Activated T-cell treated with anti-CD3 and anti-CD28 coated beads for 48 hours (primary cell): ENCODE data around the gene ARNT2.

ENCODE experiments used
- DNase-seq: peaks from one replicate; pipeline ENCODE4 v3.0.0-alpha.2; 2020; ENCODE audit warnings: low read depth

The ARNT2 gene

DNA sequence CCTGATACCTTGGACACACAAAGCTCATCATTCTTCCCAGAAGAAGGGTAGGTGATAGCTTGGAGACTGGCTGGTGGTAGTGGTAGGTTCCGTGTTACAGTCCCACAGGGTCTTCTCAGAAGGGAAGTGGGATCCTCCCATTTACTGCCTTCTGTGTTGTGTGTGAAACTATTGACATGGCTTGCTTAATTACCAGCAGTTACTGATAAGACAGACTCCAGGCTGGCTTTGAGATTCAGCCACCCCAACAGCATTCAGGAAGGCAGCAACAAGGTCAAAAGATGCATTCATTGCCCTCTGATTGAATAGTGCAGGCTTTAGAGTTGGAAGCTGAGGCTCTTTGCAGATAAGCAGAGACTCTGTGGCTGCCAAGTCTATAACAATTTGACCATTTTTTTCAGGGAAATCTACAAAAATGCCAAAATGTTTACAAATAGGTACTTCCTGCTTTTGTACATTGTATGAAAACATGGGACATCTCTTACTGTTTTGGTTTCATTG lies 7.7 kb downstream of the ARNT2 start:
- DNase-seq: no peak

DNA sequence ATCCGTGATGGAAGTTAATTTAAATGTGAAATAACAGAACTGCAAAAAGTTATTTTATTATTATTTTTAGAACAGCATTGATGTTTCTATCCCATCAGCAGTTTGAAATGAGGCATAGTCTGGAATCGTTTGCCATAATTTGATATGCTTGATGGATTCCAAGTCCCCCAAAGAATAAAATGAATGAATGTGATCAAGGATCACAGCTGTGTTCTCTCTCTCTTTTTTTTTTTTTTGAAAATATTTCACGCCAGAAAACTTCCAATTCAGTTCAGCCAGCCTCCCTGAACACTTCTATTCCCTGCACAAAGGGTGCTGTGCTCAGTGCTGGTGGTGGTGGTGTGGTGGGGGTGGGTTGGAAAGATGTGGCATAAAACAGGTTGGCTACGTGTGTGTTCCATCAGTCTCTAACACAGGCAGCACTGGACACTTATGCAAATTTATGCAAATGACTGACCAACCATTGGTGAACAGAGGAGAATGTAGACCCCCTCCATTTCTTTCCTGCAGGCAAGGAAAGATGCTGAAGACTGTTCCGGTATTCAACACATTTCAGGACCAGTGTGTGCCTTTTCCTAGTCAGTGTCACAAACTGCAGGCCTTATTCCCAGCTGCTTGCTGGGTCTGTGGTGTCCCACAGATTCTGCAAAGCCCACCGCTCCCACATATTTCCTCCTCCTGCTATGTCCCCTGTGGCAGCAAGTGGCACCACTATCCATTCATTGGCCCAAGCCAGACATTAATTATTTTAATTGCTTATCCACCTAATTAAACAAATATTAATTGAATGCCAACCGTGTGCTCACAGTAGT lies 10.6 kb downstream of the ARNT2 start:
- no peak for DNase-seq

DNA sequence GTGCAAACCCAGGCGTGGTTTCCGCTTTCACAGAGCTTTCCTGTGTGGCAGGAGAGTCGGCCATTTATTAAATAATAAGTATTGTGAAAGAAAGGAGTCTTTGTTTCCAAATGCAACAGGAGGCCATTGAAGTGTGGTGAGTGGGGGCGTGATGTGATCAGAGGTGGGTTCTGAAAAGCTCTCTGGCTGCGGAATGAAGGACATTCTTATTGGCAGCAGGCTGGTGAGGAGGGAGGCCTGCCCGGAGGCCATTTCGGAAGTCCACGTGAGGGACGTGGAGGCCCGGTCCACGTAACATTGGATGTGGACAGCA lies 11.1 kb downstream of the ARNT2 start:
- DNase-seq: no peak

DNA sequence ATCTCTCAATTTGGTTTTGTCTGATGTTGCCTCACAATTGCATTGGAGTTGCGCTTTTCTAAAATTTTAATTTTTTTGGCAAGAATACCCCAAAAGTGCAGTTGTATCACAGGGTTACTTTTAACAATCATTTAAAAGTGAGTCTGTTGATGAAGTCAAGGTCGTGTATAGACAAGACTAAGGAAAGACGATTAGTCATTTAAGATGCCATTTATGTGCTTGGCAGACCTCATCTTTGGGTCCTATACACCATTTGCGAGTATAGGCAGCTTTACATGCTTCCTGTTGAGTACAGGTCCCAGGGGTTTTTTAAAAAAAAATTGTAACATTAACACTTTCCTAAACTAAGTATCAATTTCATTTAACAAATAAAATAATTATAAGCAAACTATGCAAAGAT lies 12.5 kb downstream of the ARNT2 start:
- no peak for DNase-seq

DNA sequence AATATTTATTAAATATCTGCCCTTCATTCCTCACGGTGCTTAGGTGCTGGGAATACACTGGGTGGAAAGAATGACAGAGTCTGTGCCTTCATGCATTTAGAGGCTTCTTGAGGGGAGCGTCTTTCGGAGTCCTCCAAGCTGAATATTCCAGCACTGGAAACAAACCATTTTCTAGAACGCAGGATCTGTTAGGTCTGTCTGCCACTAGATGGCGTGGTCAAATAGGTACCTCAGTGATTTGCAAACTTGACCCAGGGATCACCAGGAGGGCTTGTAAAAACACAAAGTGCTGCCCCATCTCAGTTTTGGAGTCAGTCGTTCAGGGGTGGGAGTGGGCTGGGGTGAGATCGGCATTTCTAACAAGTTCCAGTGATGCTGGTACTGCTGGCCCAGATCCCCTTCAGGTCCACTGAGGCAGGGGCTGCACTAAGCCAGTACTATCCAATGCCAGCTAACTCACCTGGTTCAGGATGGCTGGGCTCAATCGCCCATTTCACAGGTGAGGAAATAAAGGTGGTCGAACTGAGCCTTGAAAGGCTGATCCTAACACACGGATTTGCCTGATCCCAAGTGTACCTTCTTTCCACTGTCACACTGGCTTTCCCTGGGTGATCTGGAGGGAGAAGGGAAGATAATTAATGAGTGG lies 14.8 kb downstream of the ARNT2 start:
- DNase-seq: no peak

DNA sequence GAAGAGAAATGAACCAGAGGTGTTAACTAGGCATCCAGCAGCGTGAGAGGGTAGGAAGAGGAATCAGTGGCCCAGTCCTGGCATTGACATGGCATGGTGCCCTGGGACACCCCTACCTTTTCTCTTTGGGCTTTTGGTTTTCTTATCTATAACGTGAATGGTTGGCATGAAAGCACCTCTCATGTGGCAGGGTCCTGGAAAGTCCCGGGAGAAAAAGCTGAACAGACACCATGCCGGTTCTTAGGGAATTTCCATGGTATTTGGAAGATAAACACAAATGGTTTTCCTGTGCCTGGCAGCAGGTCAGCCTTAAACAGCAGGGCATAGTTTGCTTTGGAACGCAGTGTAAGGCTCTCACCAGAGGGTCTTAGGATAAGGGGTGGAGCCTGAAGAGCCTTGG lies 15.4 kb downstream of the ARNT2 start:
- DNase-seq: no peak

DNA sequence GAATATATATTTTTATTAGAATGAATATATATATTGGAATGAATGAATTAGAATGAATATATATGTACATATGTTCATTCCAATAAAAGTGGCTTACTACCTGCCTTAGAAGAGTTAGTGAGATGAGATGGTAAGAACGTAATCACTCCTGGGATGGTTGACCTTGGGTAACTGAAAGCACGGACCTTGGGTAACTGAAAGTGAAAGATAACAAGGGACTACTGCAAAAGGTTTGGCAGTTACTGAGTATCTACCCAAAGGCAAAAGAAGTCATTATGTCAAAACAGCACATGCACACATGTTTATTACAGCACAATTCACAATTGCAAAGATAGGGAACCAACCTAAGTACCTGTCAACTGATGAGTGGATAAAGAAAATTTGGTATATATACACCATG lies 16.5 kb downstream of the ARNT2 start:
- DNase-seq: no peak

DNA sequence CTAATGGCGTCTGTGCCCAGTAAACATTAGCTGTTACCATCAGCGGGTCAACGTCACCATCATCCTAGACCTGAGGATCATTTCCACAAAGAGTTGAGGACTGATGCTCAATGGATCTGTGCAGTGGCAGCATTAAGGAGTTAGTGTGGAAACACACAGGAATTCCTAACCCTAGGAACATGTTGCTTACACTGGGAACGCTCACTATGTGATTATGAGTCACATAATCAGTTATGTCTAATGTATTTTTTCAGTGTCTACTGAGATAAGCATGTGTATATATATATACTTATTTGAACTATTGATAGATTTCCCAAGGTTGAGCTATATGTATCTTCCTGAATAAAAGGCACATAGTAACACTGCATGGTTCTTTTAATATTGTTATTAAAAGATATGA lies 19.0 kb downstream of the ARNT2 start:
- DNase-seq: no peak

DNA sequence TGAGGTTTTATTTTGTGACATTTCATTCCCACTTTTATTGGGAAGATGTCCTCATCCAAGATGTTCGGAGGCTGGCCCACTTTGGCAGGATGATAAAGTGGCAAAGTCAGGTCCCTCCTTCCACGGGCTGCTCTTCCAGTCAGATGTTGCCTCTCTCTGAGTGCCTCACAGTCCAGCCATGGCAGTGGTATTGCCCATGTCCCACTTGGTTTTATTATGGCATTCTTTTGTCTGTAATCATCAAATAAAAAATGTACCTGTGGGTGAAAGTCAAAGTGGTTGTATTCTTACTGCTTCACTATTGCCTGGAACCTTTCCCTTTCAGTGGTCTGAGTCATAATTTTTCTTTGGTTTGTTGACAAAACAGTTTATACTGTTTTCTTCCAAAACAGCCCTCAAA lies 20.2 kb downstream of the ARNT2 start:
- no peak for DNase-seq

DNA sequence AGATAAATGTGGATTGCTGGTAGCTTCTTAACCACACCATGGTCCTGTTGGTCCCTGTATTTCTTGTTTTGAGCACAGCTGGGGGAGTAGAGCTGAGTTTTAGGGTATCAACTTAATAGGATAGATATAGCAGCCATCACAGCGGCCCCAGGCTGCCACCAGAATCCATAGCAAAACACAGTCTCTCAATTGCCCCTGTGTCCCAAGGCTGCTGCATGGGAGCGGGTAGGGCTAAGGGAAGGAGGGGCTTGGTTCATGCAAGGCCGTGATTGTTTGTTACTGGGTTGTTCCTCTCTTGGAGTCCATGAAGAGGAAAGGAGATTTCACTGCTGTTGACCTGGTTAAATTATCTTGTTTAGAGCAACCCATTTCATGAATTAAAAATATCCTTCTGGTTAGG lies 22.1 kb downstream of the ARNT2 start:
- DNase-seq: no peak

DNA sequence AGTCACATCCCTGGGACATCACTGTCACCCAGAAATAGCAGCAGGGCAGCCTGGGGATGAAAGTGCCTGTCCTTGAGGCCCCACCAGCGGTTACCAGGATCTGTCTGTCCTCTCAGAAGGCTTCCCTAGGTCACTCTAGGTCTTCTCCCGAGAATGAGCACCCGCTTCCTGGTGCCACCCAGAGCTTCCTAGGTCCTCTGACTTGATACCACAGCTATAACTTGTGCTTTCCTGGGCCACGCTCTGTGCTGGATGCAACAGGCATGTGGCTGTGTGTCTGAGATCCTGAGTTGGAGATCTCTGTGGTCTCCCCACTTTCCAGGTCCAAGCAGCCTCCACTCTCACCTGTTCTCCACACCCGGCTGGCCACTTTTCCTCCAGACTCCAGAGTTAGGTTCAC lies 25.8 kb downstream of the ARNT2 start:
- no peak for DNase-seq

DNA sequence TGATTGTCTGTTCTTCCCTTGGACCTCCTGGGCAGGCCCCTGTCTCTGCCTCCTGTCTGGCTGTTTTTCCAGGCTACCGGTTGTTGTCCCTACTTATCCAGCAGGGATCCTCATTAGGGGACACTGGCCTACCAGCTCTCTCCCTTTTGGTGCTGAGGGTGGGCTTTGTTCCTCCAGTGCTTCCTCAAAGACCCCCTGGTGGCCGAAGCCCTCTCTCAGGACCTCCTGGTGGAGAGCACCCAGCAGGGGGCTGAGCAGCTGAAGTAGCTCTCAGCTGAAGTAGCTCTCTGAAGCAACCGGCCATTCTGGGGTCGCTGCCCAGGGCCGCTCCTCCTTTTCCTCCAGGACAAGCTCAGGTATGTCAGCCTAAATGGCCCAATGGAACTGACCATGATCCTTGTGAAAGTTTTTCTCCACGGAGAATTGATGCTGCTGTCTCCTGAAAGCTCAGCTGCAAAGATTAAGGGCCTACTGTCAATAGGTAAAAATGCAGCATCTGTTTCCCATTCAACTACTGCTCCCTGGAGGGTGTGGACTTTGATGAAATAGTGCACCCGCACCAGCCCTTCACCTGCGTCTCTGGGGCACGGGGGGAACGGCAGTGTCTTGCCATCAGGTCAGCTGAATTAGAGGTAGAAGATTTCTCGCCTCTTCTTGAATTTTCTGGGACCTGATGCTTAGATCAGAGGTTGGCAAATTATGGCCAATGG lies 27.6 kb downstream of the ARNT2 start:
- no peak for DNase-seq

DNA sequence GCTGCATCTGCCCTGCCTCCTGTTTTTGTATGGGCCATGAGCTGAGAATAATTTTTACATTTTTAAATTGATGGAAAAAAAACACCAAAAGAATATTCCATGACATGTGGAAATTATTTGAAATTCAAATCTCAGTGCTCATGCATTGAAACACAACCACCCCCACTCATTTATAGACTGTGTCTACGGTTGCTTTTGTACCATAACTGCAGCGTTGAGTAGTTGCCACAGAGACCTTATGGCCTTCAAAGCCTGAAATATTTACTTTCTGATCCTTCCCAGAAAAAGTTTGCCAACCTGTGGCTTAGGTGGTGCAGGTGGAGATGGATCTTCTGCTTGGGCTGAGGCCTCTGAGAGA lies 28.1 kb downstream of the ARNT2 start:
- no peak for DNase-seq

DNA sequence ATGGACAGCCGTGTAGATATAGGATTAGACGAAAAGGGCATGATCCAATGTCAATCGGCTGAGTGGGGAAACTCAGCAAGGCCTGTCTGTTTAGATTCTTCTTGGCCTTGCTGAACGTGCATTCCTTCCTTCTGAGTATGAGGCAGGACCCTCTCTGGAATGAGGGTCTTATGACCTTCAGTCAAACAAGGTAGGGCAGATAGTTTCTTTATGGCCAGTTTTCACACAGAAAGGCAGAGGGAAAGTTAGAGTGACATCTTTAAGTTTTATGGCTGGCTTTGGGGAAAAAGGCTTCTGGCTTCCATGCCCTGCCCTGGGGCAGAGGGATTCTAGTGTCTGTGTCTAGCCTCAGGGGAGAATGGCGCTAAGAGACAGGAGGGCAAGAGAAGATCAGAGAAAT lies 29.7 kb downstream of the ARNT2 start:
- no peak for DNase-seq

DNA sequence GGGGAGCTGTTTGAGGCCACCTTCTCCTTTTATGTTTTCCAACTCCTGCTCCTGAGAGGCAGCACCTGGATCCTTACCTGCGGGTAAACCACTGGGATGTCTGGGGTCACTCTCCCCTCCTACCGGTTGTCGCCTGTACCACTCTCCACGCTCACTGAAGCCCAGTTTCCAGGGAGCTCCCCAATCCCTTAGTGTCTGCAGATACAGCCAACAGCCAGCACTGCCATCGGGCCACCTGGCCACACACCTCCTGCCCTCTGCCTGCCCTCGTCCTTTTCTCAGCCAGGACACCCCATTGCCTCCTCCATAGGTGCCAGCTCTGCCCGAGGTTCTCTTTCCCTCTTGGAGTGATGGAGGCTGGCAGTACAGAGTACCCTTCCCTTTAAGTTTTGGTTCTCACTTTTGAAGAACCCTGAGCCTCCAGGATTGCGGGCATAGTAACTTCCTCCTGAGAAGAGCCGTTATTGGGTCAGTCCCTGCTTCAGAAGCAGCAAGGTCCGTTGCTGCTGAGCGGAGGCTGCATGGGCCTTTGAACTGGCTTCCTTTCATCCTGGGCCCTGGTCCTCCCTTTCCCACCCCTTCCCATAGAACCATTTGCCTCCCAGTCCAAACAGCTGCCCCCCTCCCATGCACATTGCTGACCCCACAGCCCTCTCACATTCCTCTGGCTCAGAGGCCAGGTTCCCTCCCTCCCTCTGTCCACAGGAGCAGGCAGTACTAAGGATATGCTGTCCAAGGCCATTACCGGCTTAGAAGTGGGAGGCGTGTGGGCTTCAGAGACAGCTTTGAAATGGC lies 30.9 kb downstream of the ARNT2 start:
- DNase-seq: no peak

DNA sequence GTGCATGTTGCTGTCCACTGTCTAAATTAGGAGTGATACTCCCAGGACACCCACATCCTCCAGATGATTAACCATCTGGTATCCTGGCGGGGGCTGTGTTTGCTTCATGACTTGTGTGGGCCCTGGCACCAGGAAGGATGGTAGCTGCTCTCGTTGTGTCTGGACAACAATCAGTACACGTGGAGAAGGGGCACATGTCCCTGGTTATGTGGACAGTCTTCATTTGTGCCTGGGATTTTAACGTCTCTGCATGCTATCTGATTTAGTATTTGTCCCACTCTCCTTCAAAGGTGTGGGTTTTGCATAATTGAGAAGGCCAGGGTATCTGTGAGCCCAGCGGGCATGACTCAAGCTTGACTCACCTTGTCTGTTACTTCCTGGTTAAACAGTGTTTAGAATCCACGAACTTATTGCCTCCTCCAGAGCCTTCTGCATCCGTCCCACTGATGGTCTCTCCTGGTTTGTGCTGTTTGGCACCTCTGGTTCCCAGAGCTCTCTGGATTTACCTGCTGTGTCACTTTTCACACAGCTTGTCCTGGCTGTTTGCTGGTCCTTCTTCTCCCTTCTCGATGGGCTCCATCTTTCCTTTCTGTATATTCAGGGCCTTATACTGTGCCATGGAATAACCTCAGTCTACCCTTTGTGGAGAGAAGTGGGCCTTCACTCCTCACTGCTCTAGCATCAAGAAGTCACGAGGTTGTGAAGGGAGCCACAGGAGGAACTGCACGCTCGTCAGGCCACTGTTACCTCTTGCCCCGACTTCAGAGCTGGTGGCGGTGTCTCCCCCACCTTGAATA lies 32.5 kb downstream of the ARNT2 start:
- DNase-seq: no peak

DNA sequence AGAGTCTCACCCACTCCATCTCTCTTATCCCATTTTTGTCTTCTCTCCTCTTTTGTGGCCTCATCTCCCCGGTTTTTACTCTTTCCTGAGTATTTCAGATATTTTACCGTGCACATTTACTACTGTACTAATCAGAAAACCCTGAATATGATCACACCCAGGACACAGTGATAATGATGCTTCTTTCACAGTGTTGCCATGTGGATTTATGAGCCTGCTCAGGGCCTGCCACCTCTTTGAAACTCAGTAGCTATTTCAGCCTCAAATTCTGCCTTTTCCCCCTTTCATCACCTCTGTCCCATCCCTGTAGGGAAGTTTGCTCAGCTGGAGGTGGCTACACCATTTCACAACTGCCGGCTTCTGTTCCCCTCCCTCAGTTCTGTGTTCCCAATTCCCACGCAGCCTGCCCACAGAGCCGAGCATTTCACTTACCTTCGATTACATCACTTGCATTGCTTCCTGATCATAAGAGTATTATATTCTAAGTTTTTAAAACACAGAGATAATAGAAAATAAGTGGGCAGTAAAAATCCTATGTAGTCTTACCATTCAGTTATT lies 33.2 kb downstream of the ARNT2 start:
- no peak for DNase-seq

DNA sequence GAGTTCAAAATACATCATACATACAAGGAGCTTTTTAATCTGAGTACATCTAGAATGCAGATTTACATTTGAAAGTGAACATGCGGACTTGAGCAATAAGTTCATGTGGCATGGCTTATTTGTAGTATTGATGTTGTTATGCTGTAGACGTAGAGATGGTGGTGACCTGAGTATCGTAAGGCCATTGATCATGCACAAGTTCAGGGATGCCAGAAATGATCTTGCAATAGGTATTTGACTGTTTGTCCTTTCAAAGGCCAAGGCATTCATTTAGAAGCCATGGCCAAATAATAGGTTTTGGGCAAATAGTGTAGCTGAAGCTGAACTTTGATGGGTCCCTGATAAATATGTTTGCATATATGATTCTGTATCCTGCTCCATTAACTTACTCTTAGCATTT lies 35.0 kb downstream of the ARNT2 start:
- DNase-seq: no peak

DNA sequence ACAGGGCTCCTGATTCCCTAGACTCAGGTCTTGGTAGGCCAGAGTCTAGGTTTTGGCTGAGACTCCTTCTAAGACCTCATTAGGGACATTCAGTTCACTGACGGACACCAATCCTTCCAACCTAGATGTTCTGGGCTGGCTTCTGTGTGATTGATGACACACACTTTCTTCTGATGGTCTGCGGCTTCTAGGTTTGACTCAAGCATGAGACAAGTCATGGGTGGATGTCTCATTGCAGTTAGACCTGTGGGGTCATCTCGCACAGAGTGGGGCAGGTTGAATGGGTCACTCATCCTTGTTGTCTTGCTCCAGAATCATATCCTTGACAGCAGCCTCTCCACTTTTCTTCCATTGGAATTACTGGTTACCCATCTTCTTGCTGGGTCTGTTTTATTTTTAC lies 35.8 kb downstream of the ARNT2 start:
- no peak for DNase-seq

DNA sequence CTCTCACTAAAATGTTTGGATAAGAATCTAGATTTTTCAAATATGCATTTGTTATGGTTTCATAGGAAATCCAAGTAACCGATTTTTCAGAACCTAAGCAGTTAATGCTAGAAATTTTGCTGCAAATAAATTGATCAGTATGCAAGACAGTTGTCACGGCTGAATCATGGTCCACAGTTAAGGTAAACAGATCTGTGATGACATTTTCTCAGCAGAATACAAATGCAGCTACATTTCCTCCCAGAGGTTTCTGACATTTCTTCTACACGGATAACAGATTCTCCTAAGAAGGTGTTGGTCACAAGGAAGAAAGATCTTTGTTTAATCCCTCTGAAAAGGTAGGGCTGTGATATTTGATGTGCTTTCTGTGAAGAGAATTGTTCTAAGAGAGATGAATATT lies 36.9 kb downstream of the ARNT2 start:
- no peak for DNase-seq

DNA sequence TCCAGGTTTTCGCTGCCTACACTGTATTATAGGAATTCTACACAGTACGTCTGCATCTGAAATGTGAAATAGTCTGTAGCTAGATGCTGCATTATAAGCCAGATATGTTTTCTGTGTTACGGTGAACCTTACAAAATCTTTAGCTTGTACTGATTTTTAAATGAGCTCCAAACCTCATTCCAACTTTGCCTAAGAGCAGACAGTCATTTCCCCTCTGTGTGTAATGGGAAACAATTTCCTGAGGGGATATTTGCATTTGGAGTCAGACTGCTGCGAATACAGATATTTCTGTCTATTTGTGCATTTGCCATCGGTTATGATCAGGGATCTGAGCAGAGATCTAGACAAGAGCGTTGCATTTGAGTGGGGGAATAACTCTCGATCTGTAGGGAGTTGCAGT lies 37.5 kb downstream of the ARNT2 start:
- no peak for DNase-seq
